Measurements from ENCODE around the gene SRCIN1.

DNA sequence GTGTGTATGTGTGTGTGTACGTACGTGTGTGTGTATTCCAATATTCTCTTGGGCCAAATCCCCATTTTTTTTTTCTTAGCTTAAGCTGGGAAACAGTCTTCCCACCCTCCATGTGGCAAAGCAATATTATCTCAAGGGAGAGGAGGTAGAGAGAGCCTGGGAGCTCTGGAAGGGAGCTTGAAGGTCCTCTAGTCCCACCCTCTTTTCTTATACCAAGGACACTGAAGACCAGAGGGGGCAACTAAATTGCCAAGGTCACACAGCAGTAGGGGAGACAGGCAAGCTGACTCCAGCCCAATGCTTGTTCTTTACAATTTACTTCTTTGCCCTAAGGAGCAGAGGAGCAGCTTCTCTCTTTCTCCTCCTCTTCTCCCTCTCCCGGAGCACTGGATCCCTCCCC is 6.8 kb downstream of the SRCIN1 start:
- TF ChIP-seq GATA2 (IDR thresholded peaks at IDR 0.05; ENCODE audit: low read depth, low read length) = no peak
- TF ChIP-seq GATA3 (IDR thresholded peaks at IDR 0.05; ENCODE audit: low read depth, low read length) = no peak

All from SH-SY5Y (cell line).